ENCODE measurements around the gene SCUBE1. TPM values are rescaled to one million over a fixed set of nuclear protein-coding genes. Genes with fewer than 3 reads are reported as not detected.
A peak's percentile ranks its signal among the peaks of the same experiment; 100 is the strongest.

SCUBE1 gene
- total RNA-seq, 1 experiment from 2014 or later = 3.9 TPM

DNA sequence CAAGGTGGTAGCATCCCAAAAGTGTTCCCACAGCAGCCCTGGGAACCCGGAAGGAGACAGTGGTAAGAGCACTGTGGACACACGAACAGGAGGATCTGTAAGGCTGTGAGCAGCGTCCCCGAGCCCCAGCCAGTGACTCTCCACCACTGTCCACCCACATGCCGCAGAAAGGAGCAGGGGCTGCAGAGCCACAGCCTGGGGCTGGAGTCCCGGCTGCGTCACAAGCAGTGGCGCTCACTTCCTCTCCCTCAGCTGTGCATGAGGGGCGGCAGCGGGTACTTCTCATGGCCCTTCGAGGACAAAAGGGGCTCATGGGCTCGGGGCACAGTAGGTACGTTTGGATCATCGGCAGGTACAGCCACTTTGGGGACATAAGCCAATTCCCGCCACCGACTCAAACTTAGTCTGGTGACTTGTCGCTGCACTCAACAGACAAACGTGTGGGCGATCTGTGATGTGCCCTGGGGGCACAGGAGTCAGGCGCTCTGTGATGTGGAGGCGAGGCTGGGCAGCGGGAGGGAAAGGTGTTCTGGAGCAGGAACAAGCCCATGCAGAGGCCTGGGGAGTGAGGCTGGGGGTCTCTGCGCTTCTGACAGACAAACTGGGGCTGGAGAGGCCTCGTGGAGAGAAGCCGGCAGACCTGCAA lies 68.5 kb downstream of the SCUBE1 start:
- Histone ChIP-seq H3K79me2 (ENCODE audit: insufficient read depth, low read length) (no peaks in the 10 kb centered on the region), H4K20me1 (ENCODE audit: insufficient read depth) (no peaks in the 10 kb centered on the region), H3K4me1 (ENCODE audit: control insufficient read depth in 1 of 2, insufficient read depth in 2 of 2, low read length in 2 of 2) (peaks cover 18 to 39% of the 10 kb centered on the region in 2 experiments), H2AFZ (ENCODE audit: low read depth, low read length, poor library complexity, severe bottlenecking) (no peak overlapping the region), H3K36me3 (ENCODE audit: control insufficient read depth in 1 of 2, insufficient read depth in 2 of 2, low read length in 2 of 2) (no peaks in the 10 kb centered on the region), H3K27ac (ENCODE audit: low read depth, low read length) (no peak overlapping the region), H3K4me3 (replicated peaks in 1 of 2; ENCODE audit: low read depth in 1 of 2, low read length in 2 of 2) (0 out of 4 replicates have a peak overlapping the region, but pooled peaks of 1 of the 2 experiments have one; percentile 20), H3K27me3 (ENCODE audit: insufficient read depth, low read length) (no peaks in the 10 kb centered on the region), H3K9ac (ENCODE audit: low read length) (0 out of 2 replicates have a peak overlapping the region, but pooled peaks have one; percentile 12), H3K4me2 (ENCODE audit: low read length) (peak overlapping the region; percentile 70), H3K9me3 (ENCODE audit: control insufficient read depth in 1 of 2, insufficient read depth in 1 of 2, low read depth in 1 of 2, low read length in 2 of 2) (no peaks in the 10 kb centered on the region), H3K9me2 (ENCODE audit: insufficient read depth) (no peaks in the 10 kb centered on the region)
- TF ChIP-seq EZH2phosphoT487 (IDR thresholded peaks at IDR 0.05; ENCODE audit: borderline replicate concordance) = no peak
- TF ChIP-seq EGR1 (IDR thresholded peaks at IDR 0.05; ENCODE audit: low read depth) = no peak
- TF ChIP-seq POLR2A (IDR thresholded peaks at IDR 0.05; ENCODE audit: borderline replicate concordance, extremely low read depth, insufficient read depth, insufficient read length) = no peak
- TF ChIP-seq ZNF274 (IDR thresholded peaks at IDR 0.05; ENCODE audit: low read depth, low read length) = no peak
- TF ChIP-seq ZFX (IDR thresholded peaks at IDR 0.05) = no peak
- TF ChIP-seq, protein P1, sequence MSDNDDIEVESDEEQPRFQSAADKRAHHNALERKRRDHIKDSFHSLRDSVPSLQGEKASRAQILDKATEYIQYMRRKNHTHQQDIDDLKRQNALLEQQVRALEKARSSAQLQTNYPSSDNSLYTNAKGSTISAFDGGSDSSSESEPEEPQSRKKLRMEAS (IDR thresholded peaks at IDR 0.05) = no peak
- no peak for TF ChIP-seq POLR2AphosphoS5 (IDR thresholded peaks at IDR 0.05; ENCODE audit: low read depth, low read length)
- TF ChIP-seq TCF7L2 (IDR thresholded peaks at IDR 0.05; ENCODE audit: borderline replicate concordance, extremely low read depth, insufficient read depth, insufficient read length) = no peak
- no peak for TF ChIP-seq CEBPB (IDR thresholded peaks at IDR 0.05; ENCODE audit: low read depth)
- no peak for TF ChIP-seq EZH2 (IDR thresholded peaks at IDR 0.05)
- TF ChIP-seq FOSL1 (IDR thresholded peaks at IDR 0.05; ENCODE audit: low read depth) = no peak
- POLR2A ChIA-PET = interaction anchor here (0.6 kb wide), 1 partner anchor 1684 kb away, joined by 3 read pairs; no protein-coding TSS in a partner anchor
- CTCF ChIA-PET = interaction anchor here (0.5 to 7.5 kb wide), 12 partner anchors 9 to 110 kb away, joined by 3 to 143 read pairs (median 4); partner anchors contain the start of gene SCUBE1
- RAD21 ChIA-PET (ENCODE audit: low non-redundant PET in 1 of 2, low total read pairs in 2 of 2, uncharacterized antibody in 2 of 2, unreplicated experiment in 2 of 2) = interaction anchor here (1.2 to 2.8 kb wide), 5 partner anchors 71 to 111 kb away, joined by 3 to 25 read pairs (median 3); no protein-coding TSS in a partner anchor
- intact Hi-C loops (cut with micrococcal nuclease) = loop anchor here (1.0 to 10.0 kb wide), 3 partner anchors 72 to 1350 kb away; no protein-coding TSS in a partner anchor
- ATAC-seq (no peak), DNase-seq (ENCODE audit: low read depth, low spot score) (no peak)
- no TSS peak for BruUV-seq (replicated peaks)

All from HCT116 (cell line).